Fibroblast of skin of abdomen (primary cell): ENCODE measurements around the gene PASK.

ENCODE experiments used
- DNase-seq: peaks from one replicate; pipeline ENCODE4 v3.0.0-alpha.2; 2013

Gene PASK

GRCh38 chr2:241080405-241081189, 68.7 kb downstream of the PASK start:
- no peak for DNase-seq

GRCh38 chr2:241074901-241075540, 74.3 kb downstream of the PASK start:
- DNase-seq: no peak

- no peak for DNase-seq
Observed at GRCh38 chr2:241074065-241074818, 75.0 kb downstream of the PASK start.

- DNase-seq: no peak
Observed at GRCh38 chr2:241073166-241074064, 75.9 kb downstream of the PASK start.

- DNase-seq: no peak
Observed at GRCh38 chr2:241072553-241073165, 76.6 kb downstream of the PASK start.

GRCh38 chr2:241072151-241072550, 77.1 kb downstream of the PASK start:
- no peak for DNase-seq

- no peak for DNase-seq
Observed at GRCh38 chr2:241071677-241072111, 77.6 kb downstream of the PASK start.

- DNase-seq: no peak
Observed at GRCh38 chr2:241070811-241071676, 78.2 kb downstream of the PASK start.

GRCh38 chr2:241070361-241070760, 78.9 kb downstream of the PASK start:
- no peak for DNase-seq

- DNase-seq: no peak
Observed at GRCh38 chr2:241069821-241070281, 79.4 kb downstream of the PASK start.

- DNase-seq: no peak
Observed at GRCh38 chr2:241068942-241069810, 80.1 kb downstream of the PASK start.

- DNase-seq: no peak
Observed at GRCh38 chr2:241068136-241068941, 80.9 kb downstream of the PASK start.

GRCh38 chr2:241067501-241068135, 81.7 kb downstream of the PASK start:
- no peak for DNase-seq

GRCh38 chr2:241066893-241067341, 82.4 kb downstream of the PASK start:
- DNase-seq: no peak

- DNase-seq: no peak
Observed at GRCh38 chr2:241066171-241066892, 82.9 kb downstream of the PASK start.

- no peak for DNase-seq
Observed at GRCh38 chr2:241065355-241065803, 83.9 kb downstream of the PASK start.

GRCh38 chr2:241064802-241065354, 84.4 kb downstream of the PASK start:
- no peak for DNase-seq
